Neutrophil (primary cell): ENCODE results near the gene TRIM44.
"Not testable (repeated sequence)": the region's sequence is repeated elsewhere in the genome, so short reads cannot be mapped to it uniquely, and the experiment has no call there.

ENCODE experiments used
- H3K27ac ChIP-seq: fragments of 200-600 bp; sonication (generic); 2 replicates; pipeline ENCODE4 v1.5.1; 2016; ENCODE audit warnings: mild to moderate bottlenecking, moderate library complexity
- H3K27me3 ChIP-seq: fragments of 200-600 bp; sonication (generic); 2 replicates; pipeline ENCODE4 v1.6.0; 2016; ENCODE audit warnings: mild to moderate bottlenecking
- H3K36me3 ChIP-seq: fragments of 200-600 bp; sonication (generic); 2 replicates; pipeline ENCODE4 v1.5.1; 2017
- H3K4me1 ChIP-seq, 2 experiments: fragments of 200-600 bp in 1 of 2; sonication (generic) in 1 of 2; 1 replicate in 1 of 2; 2 replicates in 1 of 2; pipeline versions ENCODE4 v1.5.1 to v1.6.1; 2013 to 2016; ENCODE audit warnings: low read depth in 1 of 2, low read length in 1 of 2, mild to moderate bottlenecking in 1 of 2, moderate library complexity in 1 of 2; ENCODE audit not compliant: control insufficient read depth in 1 of 2, insufficient read depth in 1 of 2
- H3K4me3 ChIP-seq, 2 experiments: fragments of 200-600 bp in 1 of 2; sonication (generic) in 1 of 2; 1 replicate in 1 of 2; 2 replicates in 1 of 2; pipeline ENCODE4 v1.5.1; 2013 to 2016; ENCODE audit warnings: low read depth in 1 of 2, low read length in 1 of 2, mild to moderate bottlenecking in 1 of 2, moderate library complexity in 1 of 2
- H3K9me3 ChIP-seq: fragments of 200-600 bp; sonication (generic); 2 replicates; pipeline ENCODE4 v1.5.1; 2016
- TF ChIP-seq, protein P1 (sequence below): fragments of 200-600 bp; sonication (generic); IDR thresholded peaks from 2 replicates; pipeline ENCODE4 v1.5.1; 2016; ENCODE audit warnings: antibody characterized with exemption

The TRIM44 gene

DNA sequence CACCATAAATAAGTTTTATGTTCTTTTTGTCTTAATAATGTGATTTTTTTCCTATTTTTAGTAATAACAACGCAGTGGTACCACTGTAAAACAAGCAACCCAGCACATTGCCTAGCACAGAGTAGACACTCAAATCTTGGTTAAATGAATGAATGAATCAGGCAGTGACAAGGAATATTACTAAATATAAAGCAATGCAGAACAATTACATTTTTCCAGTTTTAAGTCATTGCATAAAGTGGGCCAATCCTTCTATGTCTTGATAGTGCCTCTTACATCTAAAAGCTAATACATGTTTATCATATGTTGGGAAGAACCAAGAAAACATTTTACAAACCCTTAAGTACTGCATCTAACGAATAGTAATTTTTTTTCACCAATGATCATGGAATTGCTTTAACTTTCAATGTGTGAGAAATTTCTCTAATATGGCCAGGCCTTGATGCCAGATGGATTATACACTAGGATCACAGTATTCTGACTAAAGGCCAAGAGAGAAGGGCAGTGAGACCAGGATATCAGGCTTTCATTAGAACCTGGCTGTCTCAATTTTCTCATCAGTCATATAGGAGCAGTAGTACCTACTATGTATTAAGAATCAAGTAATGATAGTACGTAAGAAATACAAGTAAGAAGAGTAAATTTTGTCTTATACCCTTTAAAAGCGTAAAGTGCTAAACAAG, 88.5 kb downstream of the TRIM44 start:
- H3K4me3 ChIP-seq, result no peak overlapping the region
- TF ChIP-seq, protein P1, sequence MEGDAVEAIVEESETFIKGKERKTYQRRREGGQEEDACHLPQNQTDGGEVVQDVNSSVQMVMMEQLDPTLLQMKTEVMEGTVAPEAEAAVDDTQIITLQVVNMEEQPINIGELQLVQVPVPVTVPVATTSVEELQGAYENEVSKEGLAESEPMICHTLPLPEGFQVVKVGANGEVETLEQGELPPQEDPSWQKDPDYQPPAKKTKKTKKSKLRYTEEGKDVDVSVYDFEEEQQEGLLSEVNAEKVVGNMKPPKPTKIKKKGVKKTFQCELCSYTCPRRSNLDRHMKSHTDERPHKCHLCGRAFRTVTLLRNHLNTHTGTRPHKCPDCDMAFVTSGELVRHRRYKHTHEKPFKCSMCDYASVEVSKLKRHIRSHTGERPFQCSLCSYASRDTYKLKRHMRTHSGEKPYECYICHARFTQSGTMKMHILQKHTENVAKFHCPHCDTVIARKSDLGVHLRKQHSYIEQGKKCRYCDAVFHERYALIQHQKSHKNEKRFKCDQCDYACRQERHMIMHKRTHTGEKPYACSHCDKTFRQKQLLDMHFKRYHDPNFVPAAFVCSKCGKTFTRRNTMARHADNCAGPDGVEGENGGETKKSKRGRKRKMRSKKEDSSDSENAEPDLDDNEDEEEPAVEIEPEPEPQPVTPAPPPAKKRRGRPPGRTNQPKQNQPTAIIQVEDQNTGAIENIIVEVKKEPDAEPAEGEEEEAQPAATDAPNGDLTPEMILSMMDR, result no peak

DNA sequence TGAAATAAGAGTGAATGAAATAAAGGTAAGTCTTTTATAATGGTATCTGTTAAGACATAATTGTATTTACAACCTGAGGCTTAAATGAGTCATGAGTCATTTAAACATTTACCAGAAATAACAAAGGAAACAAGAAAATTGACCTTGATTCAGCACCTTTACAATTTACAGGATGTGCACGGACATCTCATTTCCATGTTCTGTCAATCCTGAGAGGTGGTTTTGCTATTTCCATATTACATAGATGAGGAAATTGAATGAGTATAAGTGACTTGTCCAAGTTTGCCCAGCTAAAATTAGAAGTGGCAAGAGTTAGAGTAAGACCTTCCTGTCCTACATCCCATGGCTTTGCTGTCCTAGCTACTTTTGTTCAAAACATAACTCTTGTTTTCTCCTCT, 89.1 kb downstream of the TRIM44 start:
- Histone ChIP-seq H3K27ac (no peak overlapping the region), H3K4me1 (no peaks in the 10 kb centered on the region), H3K4me3 (no peak overlapping the region), H3K27me3 (no peaks in the 10 kb centered on the region), H3K9me3 (no peaks in the 10 kb centered on the region), H3K36me3 (no peaks in the 10 kb centered on the region)
- TF ChIP-seq, protein P1, result no peak

More for the DNA sequence above, 88.5 kb downstream of the TRIM44 start:
- H3K27ac ChIP-seq, result no peak overlapping the region
- no peaks in the 10 kb centered on the region for H3K4me1 ChIP-seq
- no peaks in the 10 kb centered on the region for H3K27me3 ChIP-seq
- no peaks in the 10 kb centered on the region for H3K9me3 ChIP-seq
- no peaks in the 10 kb centered on the region for H3K36me3 ChIP-seq

DNA sequence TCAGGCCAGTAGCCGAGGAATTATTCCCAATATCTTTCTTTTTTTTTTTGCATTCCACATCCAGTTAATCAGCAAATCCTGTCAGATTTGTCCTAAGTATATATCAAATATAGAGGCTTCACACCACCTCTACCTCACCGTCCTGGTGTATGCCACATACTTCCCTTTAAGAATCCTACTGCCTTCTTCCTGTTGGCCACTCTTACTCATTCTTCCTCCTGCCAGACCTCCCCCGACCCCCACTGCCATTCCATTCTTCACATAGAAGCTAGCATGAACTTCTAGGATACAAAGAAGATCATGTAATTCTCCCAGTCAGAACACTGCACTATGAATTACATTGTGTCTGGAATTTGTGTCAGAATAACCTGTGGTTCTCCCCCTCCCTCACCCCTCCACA, 89.5 kb downstream of the TRIM44 start:
- H3K4me3 ChIP-seq, result no peak overlapping the region
- no peak overlapping the region for H3K27ac ChIP-seq
- TF ChIP-seq, protein P1, result no peak
- no peaks in the 10 kb centered on the region for H3K36me3 ChIP-seq
- H3K4me1 ChIP-seq, result no peaks in the 10 kb centered on the region
- H3K27me3 ChIP-seq, result no peaks in the 10 kb centered on the region
- no peaks in the 10 kb centered on the region for H3K9me3 ChIP-seq

DNA sequence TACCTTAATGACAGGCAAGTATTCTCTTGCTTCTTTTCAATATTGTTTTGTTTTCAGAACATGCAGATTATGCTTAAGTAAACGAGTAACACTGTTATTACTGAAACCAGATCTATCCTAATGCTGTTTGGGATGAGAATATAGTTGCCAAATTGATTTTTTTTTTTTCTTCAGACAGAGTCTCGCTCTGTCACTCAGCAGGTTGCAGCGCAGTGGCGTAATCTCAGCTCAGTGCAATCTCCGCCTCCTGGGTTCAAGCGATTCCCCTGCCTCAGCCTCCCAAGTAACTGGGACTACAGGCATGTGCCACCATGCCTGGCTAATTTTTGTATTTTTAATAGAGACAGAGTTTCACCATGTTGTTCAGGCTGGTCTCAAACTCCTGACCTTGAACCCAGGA, 91.0 kb downstream of the TRIM44 start:
- H3K9me3 ChIP-seq, H3K36me3 ChIP-seq, H3K4me3 ChIP-seq, H3K4me1 ChIP-seq, H3K27ac ChIP-seq, H3K27me3 ChIP-seq: not testable (repeated sequence)

DNA sequence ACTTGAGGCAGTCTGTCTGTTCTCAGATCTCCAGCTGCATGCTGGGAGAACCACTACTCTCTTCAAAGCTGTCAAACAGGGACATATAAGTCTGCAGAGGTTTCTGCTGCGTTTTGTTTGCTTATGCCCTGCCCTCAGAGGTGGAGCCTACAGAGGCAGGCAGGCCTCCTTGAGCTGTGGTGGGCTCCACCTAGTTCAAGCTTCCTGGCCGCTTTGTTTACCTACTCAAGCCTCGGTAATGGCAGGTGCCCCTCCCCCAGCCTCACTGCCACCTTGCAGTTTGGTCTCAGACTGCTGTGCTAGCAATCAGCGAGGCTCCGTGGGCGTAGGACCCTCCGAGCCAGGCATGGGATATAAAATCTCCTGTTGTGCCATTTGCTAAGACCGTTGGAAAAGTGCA, 97.4 kb downstream of the TRIM44 start:
- H3K4me1 ChIP-seq, H3K36me3 ChIP-seq, H3K27me3 ChIP-seq, H3K4me3 ChIP-seq, H3K27ac ChIP-seq, H3K9me3 ChIP-seq: not testable (repeated sequence)

DNA sequence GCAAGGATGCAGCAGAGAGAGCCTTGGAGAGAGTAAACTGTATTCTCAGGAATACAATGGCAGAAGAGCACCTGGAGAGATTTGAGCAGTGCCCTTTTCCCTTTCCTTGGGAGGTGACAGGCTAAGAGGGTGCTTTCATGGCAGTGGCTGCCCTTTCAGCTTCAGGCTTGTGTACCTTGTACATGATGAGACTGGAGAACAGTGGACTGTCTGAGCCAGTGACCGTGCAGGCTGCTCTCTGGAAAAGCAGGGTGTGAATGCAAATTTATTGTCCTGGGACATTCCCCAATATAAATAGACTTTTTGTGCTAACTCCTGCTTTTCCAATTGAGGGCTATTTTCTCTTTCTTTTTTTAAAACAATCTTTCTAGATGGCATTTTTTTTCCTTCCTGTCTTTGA, 99.3 kb downstream of the TRIM44 start:
- Histone ChIP-seq H3K27ac (no peak overlapping the region), H3K4me1 (no peaks in the 10 kb centered on the region), H3K27me3 (no peaks in the 10 kb centered on the region), H3K36me3 (no peaks in the 10 kb centered on the region), H3K9me3 (no peaks in the 10 kb centered on the region), H3K4me3 (no peak overlapping the region)
- TF ChIP-seq, protein P1, result no peak

DNA sequence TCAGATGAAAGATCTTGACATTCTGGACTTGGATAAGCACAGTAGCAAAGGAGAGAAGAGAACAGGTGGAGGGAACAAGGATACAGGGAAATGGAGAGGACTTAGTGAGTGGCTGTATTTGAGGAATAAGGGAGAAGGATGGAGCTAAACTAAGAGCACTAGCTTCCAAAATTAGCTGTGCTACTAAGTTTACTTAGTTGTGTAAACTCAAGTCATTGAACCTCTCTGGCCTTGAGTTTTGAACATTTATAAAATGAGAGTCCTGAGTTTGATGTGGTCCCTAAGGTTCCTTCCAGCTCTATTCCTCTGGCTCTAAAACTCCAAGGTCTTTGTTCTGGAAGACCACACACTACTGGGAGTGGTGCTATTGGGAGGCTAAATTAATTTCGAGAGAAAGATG, 100.7 kb downstream of the TRIM44 start:
- TF ChIP-seq, protein P1, result no peak
- H3K9me3 ChIP-seq, result no peaks in the 10 kb centered on the region
- H3K4me3 ChIP-seq, result no peak overlapping the region
- H3K27me3 ChIP-seq, result no peaks in the 10 kb centered on the region
- no peak overlapping the region for H3K27ac ChIP-seq
- no peaks in the 10 kb centered on the region for H3K4me1 ChIP-seq
- no peaks in the 10 kb centered on the region for H3K36me3 ChIP-seq
